AG04449 (cell line): ENCODE results near the gene IGFL2.
A peak's percentile ranks its signal among the peaks of the same experiment; 100 is the strongest.

Source experiments
- CTCF ChIA-PET: fragments of 350-600 bp; formaldehyde crosslinking; extraction: SDS; loops from one replicate; lab custom pipeline; 2021; ENCODE audit warnings: antibody characterized with exemption; lab: Yijun Ruan, JAX
- POLR2A ChIA-PET: fragments of 400-600, 350-600 bp; formaldehyde crosslinking; extraction: SDS; loops from one replicate; lab custom pipeline; 2020; ENCODE audit warnings: antibody characterized with exemption, inconsistent platforms; lab: Yijun Ruan, JAX
- DNase-seq: peaks from one replicate; pipeline ENCODE4 v3.0.0-alpha.2; 2010; ENCODE audit warnings: low read depth, low spot score
- H3K4me3 ChIP-seq: 2 replicates; pipeline ENCODE4 v1.5.1; 2011; ENCODE audit warnings: low read depth, mild to moderate bottlenecking, control low read depth, low read length
- TF ChIP-seq, protein P1 (sequence below): IDR thresholded peaks from one replicate; pipeline ENCODE4 v1.5.1; 2011; ENCODE audit warnings: mild to moderate bottlenecking, moderate library complexity, low read length, control low read depth, inconsistent platforms; ENCODE audit not compliant: insufficient read depth; ENCODE audit errors: missing control alignments

Gene IGFL2

DNA sequence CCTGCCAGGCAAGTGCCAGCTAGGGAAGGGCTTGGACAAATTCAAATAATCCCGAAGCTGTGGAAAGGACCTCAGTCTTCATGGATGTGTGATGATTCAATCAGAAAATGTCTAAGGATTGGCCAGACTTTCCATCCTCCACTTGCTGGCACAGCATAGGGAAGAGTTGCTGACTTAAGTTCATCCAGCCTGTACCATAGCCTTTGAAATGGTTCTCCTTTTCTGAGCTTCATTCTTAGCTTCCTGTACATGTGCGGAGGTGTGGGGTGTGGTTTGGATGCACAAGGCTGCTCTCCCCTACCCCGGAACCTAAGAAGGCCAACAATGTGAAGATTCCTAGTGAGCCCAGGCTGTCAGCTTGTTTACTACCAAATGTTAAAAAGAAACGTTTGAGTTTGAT lies 22.6 kb upstream of the IGFL2 start:
- ChIA-PET CTCF (interaction anchor here (0.6 to 1.4 kb wide), 4 partner anchors 13 to 139 kb away, joined by 3 read pairs; no protein-coding TSS in a partner anchor), POLR2A (no interaction called here)
- no peak for DNase-seq
- TF ChIP-seq, protein P1, sequence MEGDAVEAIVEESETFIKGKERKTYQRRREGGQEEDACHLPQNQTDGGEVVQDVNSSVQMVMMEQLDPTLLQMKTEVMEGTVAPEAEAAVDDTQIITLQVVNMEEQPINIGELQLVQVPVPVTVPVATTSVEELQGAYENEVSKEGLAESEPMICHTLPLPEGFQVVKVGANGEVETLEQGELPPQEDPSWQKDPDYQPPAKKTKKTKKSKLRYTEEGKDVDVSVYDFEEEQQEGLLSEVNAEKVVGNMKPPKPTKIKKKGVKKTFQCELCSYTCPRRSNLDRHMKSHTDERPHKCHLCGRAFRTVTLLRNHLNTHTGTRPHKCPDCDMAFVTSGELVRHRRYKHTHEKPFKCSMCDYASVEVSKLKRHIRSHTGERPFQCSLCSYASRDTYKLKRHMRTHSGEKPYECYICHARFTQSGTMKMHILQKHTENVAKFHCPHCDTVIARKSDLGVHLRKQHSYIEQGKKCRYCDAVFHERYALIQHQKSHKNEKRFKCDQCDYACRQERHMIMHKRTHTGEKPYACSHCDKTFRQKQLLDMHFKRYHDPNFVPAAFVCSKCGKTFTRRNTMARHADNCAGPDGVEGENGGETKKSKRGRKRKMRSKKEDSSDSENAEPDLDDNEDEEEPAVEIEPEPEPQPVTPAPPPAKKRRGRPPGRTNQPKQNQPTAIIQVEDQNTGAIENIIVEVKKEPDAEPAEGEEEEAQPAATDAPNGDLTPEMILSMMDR, result no peak
- H3K4me3 ChIP-seq, result no peak overlapping the region

DNA sequence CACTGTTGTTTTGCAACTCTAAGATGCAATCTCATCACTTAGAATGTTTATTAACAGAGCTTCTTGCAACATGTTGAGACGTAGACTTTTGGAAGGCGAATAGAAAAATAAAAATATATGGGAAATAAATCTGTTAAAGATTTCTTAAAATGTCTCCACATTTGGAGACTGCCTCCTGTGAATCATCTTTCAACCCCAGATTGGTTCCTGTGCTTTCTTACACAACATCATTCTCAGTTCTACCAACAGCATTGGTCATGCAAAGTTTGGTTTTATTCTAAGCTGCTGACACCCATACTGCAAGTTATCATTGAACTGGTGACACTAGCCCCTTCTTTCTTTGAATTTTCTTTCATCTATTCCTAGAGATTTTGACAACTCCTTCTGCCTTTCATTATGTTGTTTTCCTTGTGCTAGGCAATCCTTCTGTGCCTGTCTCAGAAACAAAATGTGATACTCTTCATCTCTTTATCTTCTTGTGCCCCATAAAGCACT lies 21.9 kb upstream of the IGFL2 start:
- TF ChIP-seq, protein P1, result no peak
- H3K4me3 ChIP-seq, result no peak overlapping the region
- ChIA-PET CTCF (interaction anchor here (0.7 to 1.2 kb wide), 3 partner anchors 14 to 139 kb away, joined by 3 read pairs; no protein-coding TSS in a partner anchor), POLR2A (no interaction called here)
- DNase-seq, result no peak

DNA sequence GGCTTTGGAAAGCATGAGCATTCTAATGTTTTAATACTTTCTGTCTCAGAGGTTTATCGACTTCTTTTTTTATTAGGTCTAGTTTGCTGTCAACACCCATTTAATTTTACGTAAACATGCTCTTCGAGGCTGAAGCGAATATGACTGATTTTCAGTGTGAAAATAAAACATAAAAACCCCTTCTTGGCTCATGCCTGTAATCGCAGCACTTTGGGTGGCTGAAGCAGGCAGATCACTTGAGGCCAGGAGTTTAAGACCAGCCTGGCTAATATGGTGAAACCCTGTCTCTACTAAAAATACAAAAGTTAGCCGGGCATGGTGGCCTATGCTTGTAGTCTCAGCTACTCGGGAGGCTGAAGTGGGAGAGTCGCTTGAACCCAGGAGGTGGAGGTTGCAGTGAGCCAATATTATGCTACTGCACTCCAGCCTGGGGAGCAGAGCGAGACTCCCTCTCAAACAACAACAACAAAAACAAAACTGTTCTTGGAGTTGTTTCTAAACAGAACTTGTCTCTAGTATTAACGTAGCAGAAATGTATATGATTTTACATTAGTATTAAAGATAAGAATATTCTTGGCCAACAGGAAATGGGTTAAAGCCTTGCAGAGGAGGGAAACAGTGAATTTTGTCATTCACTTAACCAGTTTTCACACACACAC lies 16.4 kb upstream of the IGFL2 start:
- ChIA-PET CTCF (interaction anchor here (0.9 kb wide), 1 partner anchor 57 kb away, joined by 3 read pairs; no protein-coding TSS in a partner anchor), POLR2A (no interaction called here)
- no peak overlapping the region for H3K4me3 ChIP-seq
- DNase-seq, result no peak
- TF ChIP-seq, protein P1, result no peak

DNA sequence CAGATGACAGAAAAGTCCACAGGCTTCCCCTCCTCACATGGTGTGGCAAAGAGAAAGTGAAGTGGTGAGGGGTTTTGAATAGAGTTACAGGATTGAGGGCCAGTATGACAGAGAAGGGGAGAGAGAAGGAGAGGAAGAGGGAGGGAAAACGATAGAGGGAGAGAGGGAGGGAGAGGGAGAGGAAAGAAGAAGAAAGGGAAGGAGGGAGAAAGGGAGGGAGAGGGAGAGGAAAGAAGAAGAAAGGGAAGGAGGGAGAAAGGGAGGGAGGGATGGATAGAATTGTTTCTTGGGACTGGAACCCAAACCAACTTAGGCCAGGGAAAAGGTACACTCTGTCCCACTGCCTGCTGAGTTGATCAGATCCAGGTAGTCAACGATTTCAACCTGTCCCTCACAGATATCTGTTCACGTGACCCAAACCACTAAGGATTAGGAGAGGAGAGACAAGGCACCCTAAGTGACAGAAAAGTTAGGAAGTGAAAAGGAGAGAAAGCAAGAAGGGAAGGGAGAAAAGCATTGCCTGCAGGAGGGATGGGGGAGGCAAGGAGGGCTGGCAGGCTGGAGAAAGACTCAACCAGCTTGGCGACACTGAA lies 15.4 kb upstream of the IGFL2 start:
- ChIA-PET CTCF (no interaction called here), POLR2A (interaction anchor here (2.2 kb wide), 1 partner anchor 8 kb away, joined by 6 read pairs; the partner anchor contains the start of gene IGFL3)
- DNase-seq, result no peak
- peak overlapping the region; percentile 19 for H3K4me3 ChIP-seq
- TF ChIP-seq, protein P1, result no peak

DNA sequence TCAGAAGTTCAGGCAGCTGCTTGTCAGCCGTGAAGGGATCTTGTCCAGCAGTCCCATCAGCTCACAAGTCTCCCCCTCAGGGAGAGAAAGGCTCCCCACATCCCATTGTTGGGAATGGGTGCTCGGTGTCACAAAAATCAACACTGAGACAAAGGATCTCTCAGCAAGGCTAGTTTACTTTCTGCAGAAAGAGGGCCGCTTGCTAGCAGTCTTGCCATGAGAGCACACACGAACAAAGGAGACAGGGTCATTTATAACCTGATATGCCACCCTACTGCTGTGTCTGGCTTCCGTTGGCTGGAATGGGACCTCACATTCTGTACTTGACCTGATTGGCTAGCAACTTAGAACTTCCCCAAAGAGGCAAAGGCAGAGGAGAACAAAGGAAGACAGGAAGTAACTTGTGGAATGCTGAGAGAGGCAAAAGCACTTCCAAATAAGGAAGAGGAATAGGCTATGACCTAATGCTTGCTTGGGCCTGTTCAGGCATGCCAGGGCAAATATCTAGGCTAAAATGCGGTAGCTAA lies 14.9 kb upstream of the IGFL2 start:
- ChIA-PET POLR2A (interaction anchor here (0.8 to 2.2 kb wide), 2 partner anchors 9 to 26 kb away, joined by 3 to 6 read pairs; partner anchors contain the start of gene IGFL3), CTCF (no interaction called here)
- TF ChIP-seq, protein P1, result no peak
- peak overlapping the region; percentile 19 for H3K4me3 ChIP-seq
- DNase-seq, result peak; percentile 97

DNA sequence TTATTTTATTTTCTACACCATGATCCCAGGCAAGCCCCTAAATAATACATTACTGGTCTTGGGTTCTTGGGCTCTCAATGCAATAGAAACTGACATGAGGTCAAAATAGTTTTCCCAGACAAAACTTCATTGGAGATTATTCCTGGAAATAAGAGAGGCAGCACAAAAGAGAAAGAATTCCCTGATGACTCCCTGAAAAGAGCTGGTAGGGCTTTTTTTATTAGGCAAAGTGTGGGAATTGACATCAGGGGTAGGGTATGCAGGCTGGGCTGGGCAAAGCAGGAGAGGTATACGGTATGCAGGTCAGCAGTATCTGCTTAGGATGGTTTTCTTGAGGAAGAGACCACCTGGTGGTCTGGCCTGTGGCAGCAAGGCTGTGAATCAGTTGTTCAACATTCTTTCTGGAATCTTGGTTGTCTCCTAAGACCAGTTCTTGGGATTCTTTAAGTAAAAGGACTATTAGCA lies 14.2 kb upstream of the IGFL2 start:
- TF ChIP-seq, protein P1, result no peak
- POLR2A ChIA-PET, result interaction anchor here (0.8 to 2.2 kb wide), 2 partner anchors 10 to 25 kb away, joined by 3 to 6 read pairs; partner anchors contain the start of gene IGFL3
- H3K4me3 ChIP-seq, result no peak overlapping the region
- DNase-seq, result no peak
- CTCF ChIA-PET, result no interaction called here
